ENCODE measurements around the gene CCDC141.
"Not testable (repeated sequence)": the region's sequence is repeated elsewhere in the genome, so short reads cannot be mapped to it uniquely, and the experiment has no call there.

CCDC141 gene

DNA sequence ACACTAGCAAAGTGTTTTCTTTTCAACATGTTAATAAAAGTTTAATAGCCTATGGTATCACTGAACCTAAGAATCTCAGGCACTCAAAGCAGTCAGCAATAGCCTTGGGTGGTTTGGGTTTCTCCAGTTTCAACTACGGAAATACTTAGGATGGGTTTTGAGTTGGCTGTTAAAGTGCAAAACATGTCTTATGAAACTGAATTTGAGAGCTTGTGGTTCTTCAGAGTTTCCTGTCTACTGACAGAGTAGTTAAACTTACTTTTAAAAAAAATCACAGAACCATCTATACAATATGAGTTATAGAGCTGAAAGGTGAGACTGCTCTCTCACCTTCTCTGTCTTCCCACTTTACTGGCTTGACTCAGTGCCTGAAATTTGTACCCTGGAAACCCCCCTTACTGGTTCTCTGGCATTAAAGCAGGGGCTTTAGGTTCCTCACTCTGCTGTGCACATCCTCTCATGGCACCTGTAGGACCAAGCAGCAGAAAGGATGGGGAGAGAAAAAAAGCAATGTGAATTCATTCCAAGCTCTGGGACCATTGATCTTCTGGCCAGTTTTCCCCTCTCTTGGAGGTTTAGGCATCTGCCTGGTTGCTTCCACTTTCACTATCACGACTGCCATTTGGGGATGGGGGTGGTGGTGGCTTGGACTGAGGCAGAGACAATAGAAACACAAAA, 18.1 kb downstream of the CCDC141 start:
- peak; percentile 53 to 58 for DNase-seq

DNA sequence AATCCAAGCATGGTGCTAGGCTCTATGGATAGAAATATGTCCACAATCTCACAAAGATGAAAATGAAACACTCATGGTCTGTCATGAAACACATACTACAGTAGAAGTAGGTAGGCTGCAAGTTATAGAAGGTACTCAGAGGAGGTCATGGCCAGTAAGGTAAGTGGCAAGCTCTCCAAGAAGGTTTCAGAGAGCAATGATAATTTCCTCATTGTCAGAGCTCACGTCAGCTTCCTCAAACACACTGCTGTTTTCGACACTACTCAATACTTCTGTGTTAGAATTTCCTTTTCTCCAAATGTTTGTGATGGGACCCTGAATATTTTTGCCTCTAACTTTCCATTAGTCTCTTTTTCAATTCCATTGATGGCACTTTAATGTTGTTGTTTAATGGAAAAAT, 25.5 kb downstream of the CCDC141 start:
- DNase-seq = no peak

DNA sequence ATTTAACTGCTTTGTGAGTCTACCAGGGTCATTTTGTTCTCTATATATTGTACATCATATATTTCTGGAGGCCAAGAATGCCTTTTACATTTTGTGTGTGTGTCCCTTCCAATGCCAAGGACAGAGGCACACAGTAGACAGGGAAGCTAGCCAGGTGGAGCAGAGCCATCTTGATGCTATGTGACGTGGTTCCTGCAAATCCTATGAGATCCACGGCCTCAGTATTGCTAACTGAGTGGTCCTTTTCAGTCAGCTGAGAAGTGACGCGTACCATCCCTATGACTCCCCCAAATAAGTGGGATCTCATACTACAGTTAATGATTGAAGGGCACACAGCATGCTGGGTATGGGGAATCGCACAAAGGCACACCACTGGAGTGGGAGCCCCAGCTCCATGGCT, 27.3 kb downstream of the CCDC141 start:
- DNase-seq = no peak

DNA sequence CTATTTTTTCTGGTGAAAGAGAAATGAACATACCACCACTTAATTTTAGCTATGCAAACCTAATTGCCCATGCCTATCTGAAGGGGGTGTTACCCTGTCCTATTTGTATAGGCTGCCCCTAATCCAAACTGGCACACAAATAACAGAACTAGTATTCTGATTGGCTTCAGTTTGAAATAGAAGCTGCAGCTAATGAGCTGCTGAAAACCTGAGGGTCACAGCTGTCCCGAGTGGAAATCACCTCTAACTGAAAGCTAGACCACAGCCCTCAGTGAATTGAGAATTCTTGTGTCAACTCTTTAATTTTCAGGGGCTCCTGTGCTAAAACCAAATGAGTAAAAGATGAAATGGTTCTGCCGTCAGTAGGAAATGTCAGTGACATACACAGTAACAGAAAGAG, 28.7 kb downstream of the CCDC141 start:
- DNase-seq = no peak

DNA sequence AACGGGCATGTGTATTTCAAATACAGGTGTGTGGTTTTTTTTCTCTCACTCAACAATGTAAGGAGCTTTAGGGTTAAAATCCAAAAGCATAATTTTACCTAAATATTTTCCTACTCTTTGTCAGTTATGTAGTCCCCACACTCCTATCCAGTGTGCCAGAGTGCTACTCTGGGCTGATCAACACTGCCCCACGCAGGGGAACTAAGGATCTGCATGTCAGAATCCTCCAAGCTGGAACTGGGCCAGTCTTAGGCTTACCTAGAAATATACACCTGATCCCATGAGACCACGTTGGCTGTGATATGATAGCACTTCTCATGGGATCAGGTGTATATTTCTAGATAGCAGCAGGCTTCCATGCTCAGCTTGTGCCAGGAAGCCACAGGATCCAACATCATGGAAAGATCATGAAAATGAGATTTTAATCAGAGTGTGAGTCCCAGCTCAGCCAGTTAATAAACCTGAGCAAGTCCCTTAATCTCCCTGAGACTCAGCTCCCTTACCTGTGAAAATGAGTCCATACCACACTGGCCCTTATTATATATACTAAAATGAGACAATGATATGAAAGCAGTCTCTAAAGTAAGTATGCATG, 29.7 kb downstream of the CCDC141 start:
- DNase-seq = peak; percentile 72

DNA sequence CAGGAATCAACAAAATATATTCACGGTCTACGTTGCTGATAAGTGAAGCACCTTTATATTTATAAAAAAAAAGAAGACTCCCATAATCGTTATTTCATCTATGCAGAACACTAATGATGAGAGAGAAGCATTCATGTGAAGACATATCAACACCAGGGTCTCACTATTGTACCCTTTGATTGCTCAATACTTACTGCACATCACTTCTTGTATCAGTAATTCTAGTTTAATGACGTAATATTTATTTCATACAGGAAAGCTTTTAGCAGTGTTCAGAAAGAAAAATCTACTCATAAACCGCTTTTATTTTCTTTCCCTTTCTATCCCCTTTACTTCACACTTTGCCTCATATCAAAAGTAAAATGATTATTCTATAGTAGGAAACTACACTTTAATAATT, 30.7 kb downstream of the CCDC141 start:
- no peak for DNase-seq

DNA sequence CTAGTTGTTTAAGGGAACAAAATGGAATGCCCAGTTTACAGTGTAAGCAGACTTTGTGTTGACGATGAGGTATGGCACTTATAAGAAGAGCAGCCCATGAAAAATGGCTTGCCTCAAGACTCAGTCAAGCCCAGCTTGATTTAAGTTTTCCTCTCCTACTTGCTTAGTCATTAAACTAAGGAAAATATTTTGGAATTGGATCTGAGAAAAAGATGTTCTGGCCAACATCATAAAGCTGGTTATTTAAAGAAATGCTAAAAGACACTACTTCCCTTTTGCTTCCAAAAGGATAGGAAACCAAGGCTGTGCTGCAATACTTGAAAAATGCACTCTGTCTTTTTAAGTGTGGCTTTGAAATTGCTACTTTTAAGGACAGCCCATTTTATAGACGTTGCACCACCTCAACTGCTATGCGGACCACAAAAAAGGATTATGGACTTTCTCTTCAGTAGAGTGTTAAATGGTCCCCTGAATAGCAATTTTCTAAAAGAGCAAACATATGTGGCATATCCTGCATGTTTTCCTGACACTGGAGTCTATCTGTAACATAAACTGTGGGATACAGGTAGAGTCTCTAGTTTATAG, 32.1 kb downstream of the CCDC141 start:
- no peak for DNase-seq

DNA sequence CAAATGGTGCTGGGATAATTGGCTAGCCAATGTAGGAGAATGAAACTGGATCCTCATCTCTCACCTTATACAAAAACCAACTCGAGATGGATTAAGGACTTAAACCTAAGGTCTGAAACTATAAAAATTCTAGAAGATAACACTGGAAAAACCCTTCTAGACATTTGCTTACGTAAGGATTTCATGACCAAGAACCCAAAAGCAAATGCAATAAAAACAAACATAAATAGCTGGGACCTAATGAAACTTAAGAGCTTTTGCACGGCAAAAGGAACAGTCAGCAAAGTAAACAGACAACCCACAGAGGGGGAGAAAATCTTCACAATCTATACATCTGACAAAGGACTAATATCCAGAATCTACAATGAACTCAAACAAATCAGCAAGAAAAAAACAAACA, 35.7 kb downstream of the CCDC141 start:
- DNase-seq = not testable (repeated sequence)

DNA sequence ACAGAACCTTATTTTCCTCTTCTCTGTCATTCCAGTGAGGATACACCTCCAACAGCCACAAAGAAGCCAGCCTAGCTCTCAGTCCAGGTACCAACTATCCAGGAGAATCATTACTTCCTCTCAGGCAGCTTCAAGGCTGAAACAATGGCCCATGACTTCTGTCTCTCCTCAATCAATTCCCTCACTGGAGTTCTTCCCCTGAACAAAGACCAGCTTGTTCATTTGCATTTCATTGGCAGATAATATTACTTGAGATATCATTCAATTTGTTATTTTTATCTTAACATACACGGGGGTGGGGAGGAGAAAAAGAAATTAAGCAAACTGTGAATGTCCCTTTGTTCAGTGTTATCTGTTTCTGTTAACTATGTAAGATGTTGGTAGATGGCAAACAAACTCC, 44.0 kb downstream of the CCDC141 start:
- DNase-seq = no peak

DNA sequence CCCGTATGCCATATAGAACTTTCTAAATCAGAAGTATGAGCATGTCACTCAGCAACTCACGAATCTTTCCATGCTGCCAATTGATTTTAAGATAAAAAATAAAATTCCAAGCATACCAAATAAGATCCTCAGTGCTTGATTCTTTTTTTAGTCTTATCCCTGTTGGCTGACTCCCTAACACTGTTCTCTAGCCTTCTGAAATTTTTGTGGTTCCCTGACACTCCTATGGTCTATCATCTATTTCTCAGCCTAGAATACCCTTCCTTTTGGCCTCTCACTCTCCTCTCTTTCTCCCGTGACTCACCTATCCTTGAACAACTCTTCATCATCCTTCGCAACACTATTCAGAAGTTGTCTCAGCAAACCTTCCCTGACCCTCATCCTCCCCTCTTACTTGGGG, 50.5 kb downstream of the CCDC141 start:
- DNase-seq = no peak

DNA sequence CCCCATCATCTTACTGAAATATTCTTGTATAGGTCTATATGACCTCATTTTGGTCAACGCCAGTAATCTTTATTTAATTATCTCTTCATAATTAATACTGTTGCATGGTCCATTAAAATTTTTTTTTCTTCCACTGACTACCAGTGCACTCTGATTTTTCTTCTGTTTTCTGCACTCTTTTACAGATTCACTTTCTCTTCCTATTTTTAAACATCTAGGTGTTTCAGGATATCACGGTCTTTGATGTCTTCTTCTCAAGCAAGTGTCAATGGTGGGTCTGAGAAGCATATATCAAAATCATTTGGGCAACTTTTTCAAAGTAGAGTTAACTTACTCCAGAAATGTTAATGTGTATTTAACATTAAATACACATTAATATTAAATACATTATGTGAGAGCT, 51.4 kb downstream of the CCDC141 start:
- no peak for DNase-seq

DNA sequence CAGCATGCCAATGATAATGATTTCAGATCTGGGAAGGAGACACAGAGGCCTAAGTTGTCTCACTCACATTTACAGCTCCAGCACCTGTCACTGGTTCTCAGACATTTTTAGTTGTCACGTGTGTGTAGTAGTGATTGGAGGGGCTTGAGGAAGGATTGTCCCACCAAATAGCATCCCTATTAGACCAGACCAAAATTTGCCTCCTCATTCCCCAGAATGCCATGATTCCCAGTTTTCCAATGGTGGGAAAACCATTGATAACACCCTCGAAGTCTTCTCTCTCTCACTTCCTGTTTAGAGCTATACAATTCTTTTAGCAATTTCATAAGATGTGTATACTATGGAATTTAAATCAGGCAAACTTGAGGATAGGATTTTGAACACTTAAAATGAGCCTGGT, 52.5 kb downstream of the CCDC141 start:
- no peak for DNase-seq

DNA sequence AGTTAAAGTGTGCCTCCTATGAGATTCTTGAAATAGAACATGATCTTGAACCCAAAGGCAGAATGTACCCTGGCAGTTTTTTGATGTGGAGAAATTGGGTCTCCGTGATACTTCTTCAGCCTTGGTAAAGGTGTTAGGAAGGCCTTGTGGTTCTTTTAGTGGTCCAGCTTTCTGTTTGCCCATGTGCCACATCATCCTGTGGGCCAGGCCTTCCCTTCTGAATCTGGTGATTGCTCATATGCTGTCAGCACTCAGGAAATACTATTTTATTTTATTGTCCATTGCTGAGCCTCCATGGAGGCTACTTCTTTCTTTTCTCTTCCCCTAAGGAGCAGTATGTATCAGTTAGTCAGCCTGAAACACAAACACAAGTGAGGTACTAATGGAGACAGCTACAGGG, 52.9 kb downstream of the CCDC141 start:
- DNase-seq = no peak

DNA sequence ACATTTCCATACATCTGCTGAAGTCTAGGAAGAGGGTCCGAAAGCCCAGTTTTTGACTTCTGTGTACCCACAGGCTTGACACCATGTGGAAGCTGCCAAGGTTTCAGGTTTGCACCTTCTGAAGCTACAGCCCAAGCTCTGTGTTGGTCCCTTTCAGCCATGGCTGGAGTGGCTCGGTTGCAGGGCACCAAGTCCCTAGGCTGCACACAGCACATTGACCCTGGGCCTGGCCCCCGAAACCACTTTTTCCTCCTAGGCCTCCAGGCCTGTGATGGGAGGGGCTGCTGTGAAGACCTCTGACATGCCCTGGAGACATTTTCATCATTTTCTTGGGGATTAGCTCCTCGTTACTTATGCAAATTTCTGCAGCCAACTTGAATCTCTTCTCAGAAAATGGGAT, 55.7 kb downstream of the CCDC141 start:
- no peak for DNase-seq

DNA sequence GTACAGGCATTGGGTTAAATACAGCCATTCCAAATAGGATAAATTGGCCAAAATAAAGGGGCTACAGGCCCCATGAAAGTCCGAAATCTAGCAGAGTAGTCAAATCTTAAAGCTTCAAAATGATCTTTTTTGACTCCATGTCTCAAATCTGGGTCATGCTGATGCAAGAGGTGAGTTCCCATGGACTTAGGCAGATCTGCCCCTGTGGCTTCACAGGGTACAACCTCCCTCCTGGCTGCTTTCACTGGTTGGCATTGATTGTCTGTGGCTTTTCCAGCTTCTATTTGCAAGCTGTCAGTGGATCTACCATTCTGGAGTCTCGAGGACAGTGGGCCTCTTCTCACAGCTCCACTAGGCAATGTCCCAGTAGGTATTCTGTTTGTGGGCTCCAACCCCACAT, 56.1 kb downstream of the CCDC141 start:
- DNase-seq = no peak

DNA sequence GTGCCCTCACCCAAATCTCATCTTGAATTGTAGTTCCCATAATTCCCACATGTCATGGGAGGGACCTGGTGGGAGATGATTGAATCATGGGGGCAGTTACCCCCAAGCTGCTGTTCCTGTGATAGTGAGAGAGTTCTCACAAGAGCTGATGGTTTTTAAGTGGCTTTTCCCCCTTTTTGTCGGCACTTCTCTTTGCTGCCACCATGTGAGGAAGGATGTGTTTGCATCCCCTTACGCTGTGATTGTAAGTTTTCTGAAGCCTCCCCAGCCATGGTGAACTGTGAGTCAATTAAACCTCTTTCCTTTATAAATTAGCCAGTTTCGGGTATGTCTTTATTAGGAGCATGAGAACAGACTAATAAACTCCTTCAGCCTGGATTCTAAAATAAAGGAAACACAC, 57.2 kb downstream of the CCDC141 start:
- DNase-seq = not testable (repeated sequence)

DNA sequence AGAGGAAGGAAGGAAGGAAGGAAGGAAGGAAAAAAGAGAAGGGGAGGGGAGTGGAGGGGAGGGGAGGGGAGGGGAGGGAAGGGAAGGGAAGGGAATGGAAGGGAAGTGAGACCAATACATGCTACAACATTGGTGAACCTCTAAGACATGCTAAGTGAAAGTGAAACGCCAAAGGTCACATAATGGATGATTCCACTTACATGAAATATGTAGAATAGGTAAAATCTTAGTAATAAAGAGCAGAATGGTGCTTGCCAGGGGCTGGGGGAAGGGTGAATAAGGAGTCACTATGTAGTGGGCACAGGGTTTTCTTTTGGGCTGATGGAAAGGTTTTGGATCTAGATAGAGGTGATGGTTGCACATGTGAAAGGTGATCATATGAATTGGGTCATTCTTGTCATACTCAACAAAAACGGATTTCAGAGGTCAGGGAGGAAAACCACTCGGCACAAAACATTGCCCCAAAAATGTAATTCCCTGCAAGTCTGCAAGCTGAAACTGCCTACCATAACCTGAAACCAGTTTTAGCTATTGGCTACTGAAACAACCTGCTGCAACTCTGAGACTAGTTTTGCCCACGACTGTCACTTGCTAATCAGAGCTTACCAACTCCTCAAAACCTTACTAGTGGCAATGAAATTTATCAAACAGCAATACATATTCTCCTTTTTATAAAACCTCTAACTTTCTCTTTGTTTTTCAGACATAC, 59.2 kb downstream of the CCDC141 start:
- DNase-seq = no peak

DNA sequence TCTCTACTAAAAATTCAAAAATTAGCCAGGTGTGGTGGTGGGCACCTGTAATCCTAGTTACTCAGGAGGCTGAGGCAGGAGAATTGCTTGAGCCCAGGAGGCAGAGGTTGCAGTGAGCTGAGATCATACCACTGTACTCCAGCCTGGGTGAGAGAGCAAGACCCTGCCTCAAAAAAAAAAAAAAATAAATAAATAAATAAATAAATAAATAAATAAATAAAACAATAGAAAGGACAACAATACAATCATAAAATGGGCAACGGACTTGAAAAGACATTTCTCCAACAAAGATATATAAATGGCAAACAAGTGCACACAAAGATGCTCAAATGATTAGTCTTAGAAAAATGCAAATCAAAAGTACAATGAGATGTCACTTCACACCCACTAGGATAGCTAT, 60.5 kb downstream of the CCDC141 start:
- not testable (repeated sequence) for DNase-seq

DNA sequence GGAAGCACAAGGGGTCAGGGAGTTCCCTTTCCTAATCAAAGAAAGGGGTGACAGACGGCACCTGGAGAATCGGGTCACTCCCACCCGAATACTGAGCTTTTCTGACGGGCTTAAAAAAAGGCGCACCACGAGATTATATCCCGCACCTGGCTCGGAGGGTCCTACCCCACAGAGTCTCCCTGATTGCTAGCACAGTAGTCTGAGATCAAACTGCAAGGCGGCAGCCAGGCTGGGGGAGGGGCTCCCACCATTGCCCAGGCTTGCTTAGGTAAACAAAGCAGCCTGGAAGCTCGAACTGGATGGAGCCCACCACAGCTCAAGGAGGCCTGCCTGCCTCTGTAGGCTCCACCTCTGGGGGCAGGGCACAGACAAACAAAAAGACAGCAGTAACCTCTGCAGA, 67.3 kb downstream of the CCDC141 start:
- DNase-seq = not testable (repeated sequence)

DNA sequence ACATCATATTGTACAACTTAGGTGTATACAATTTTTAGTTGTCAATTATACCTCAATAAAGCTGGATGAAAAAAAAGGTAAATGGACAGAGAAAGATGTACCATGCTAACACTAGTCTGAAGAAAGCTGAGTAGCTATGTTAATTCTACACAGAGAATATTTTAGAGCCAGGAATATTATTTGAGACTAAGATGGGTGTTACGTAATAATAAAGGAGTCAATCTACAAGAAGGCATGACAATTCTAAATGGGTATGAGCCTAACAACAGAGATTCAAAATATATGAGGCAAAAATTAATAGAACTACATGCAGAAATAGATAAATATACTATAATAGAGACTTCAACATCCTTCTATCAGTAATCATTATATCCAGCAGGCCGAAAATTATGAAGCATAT, 69.1 kb downstream of the CCDC141 start:
- no peak for DNase-seq

DNA sequence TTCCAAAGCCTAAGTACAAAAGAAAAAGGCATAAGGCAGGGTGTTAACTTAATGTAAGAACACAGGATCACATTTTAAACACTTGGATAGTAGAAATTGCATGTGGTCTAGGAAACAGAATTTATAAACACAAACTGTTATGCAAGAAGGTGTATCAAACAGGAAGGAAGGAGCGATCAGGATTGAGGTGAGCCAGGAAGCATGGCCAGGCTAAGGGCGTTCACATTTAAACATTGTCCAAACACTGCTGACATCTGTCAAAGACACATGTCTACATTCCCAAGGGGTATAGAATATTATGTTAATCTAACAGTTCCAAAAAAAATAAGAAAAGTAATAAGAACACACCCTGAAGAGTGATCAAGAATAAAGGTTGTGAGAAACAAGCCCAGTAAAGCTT, 71.3 kb downstream of the CCDC141 start:
- no peak for DNase-seq

DNA sequence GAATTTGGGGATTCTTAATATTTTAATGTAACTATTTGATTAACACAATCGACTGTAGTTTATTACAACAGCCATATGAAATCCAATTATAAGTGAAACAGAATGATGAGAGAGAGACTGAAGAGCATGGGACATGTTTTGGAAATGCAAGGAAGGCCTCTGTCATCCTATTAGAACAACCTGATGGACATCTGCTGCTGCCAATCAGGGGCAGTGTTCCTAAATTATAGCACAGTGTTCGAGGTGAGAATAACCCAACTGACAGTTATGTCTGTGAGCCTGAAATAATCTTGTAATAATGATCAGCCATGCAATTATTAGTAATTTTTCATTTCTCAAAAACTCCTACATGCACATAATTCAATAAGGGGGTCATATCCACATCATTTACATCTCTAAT, 73.6 kb downstream of the CCDC141 start:
- no peak for DNase-seq

DNA sequence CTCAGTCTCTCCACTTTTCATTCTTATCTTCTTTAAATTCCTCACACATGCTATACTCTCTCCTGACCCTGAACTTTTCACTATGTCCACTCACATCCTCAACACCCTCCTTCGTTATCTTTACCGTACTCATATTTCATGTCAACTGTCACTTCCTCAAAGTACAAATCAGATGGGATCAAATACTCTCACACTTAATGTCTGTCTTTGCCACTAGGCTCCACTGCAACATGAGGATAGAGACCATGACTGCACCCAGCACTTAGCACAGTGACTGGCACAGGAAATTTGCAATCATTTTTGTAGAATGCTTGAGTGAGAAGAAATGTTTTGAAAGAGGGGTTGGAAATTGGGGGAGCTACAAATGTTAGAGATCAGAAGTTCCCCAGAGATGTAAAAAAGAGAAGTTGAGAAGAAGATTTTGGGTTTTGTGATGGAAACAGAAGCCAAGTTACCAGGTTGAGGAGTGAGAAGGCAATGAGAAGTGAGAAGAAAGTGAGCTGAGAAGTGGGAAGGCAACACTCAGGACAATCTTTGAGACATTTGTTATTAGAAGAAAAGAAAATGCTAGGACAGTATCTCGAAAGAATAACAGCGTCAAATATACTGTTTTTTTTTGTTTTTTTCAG, 87.0 kb downstream of the CCDC141 start:
- DNase-seq = no peak

DNA sequence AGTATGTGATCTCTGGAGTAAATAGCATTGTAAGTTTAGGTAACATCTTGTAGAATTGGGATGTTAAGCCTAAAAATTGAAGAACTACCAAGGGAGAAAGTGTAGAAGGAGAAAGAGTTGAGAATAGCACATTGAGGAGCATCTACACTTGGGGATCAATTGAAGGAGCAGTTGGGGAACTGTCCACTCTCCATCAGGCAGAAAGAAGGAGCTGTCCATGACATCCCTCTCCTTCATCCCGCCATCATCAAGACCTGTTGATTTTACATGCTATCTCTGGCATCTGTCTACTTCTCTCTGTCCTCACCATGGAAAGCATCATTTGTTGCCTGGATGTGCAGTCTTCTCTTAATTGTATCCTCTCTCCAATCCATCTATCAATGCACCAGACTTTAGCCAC, 87.8 kb downstream of the CCDC141 start:
- DNase-seq = no peak
